ENCODE results near the gene KIAA1217. TPM values are rescaled to one million over a fixed set of nuclear protein-coding genes. Genes with fewer than 3 reads are reported as not detected.

KIAA1217 gene
- polyA plus RNA-seq, 3 donors = not detected

GRCh38 chr10:24417053-24417452, 208.1 kb downstream of the KIAA1217 start:
- Histone ChIP-seq H3K4me2 (replicated peaks; ENCODE audit: extremely low read depth, low read length, poor library complexity, severe bottlenecking) (no peak overlapping the region), H3K27me3 (ENCODE audit: control insufficient read depth in 2 of 2, insufficient read depth in 2 of 2, low read length in 2 of 2) (no peaks in the 10 kb centered on the region), H3K9me3 (replicated peaks in 1 of 2; ENCODE audit: control insufficient read depth in 1 of 2, insufficient read depth in 1 of 2, low read length in 2 of 2) (no peaks in the 10 kb centered on the region), H3K36me3 (replicated peaks in 1 of 2; ENCODE audit: control insufficient read depth in 1 of 2, insufficient read depth in 2 of 2, low read length in 2 of 2) (no peaks in the 10 kb centered on the region), H4K20me1 (ENCODE audit: insufficient read depth, low read length) (no peaks in the 10 kb centered on the region), H3K79me2 (ENCODE audit: insufficient read depth, low read length) (no peaks in the 10 kb centered on the region), H3K27ac (ENCODE audit: low read depth in 1 of 2, low read length in 2 of 2) (no peak overlapping the region), H3K4me1 (ENCODE audit: control insufficient read depth in 1 of 2, insufficient read depth in 2 of 2, low read length in 2 of 2) (no peaks in the 10 kb centered on the region), H3K9ac (ENCODE audit: insufficient read depth, low read length, poor library complexity, severe bottlenecking) (no peak overlapping the region), H3K4me3 (replicated peaks in 1 of 3; ENCODE audit: low read depth in 2 of 3, low read length in 3 of 3) (no peak overlapping the region), H2AFZ (ENCODE audit: insufficient read depth, low read depth, low read length, poor library complexity, severe bottlenecking) (no peak overlapping the region)
- DNase-seq = no peak
- WGBS (ENCODE audit: insufficient coverage) = 75% methylated on average over 2 of the region's 7 CpGs
- Mint-ChIP-seq H3K27ac (no peak overlapping the region), H3K36me3 (no peaks in the 10 kb centered on the region), H3K9me3 (peaks cover 0 to 3% (median 0%) of the 10 kb centered on the region in 7 donors), H3K4me1 (no peaks in the 10 kb centered on the region), H3K27me3 (ENCODE audit: low read depth in 3 of 3) (peaks cover 0 to 2% (median 1%) of the 10 kb centered on the region in 3 donors), H3K4me3 (no peak overlapping the region)
- intact Hi-C loops (cut with micrococcal nuclease) = no loop called here
- no peak for TF ChIP-seq CTCF (IDR thresholded peaks at IDR 0.05)

- Histone ChIP-seq H3K4me2 (replicated peaks; ENCODE audit: extremely low read depth, low read length, poor library complexity, severe bottlenecking) (no peak overlapping the region), H3K4me1 (ENCODE audit: control insufficient read depth in 1 of 2, insufficient read depth in 2 of 2, low read length in 2 of 2) (no peaks in the 10 kb centered on the region), H4K20me1 (ENCODE audit: insufficient read depth, low read length) (no peaks in the 10 kb centered on the region), H3K4me3 (replicated peaks in 1 of 3; ENCODE audit: low read depth in 2 of 3, low read length in 3 of 3) (no peak overlapping the region), H3K36me3 (replicated peaks in 1 of 2; ENCODE audit: control insufficient read depth in 1 of 2, insufficient read depth in 2 of 2, low read length in 2 of 2) (no peaks in the 10 kb centered on the region), H3K27me3 (ENCODE audit: control insufficient read depth in 2 of 2, insufficient read depth in 2 of 2, low read length in 2 of 2) (no peaks in the 10 kb centered on the region), H3K27ac (ENCODE audit: low read depth in 1 of 2, low read length in 2 of 2) (no peak overlapping the region), H3K9me3 (replicated peaks in 1 of 2; ENCODE audit: control insufficient read depth in 1 of 2, insufficient read depth in 1 of 2, low read length in 2 of 2) (no peaks in the 10 kb centered on the region), H3K79me2 (ENCODE audit: insufficient read depth, low read length) (no peaks in the 10 kb centered on the region), H2AFZ (ENCODE audit: insufficient read depth, low read depth, low read length, poor library complexity, severe bottlenecking) (no peak overlapping the region), H3K9ac (ENCODE audit: insufficient read depth, low read length, poor library complexity, severe bottlenecking) (no peak overlapping the region)
- no peak for DNase-seq
- peaks cover 0 to 6% (median 0%) of the 10 kb centered on the region in 7 donors for H3K9me3 Mint-ChIP-seq
- TF ChIP-seq CTCF (IDR thresholded peaks at IDR 0.05) = no peak
- H3K4me3 Mint-ChIP-seq = no peak overlapping the region
- WGBS (ENCODE audit: insufficient coverage) = no CpG with 5 or more reads among the region's 4 CpGs
- intact Hi-C loops (cut with micrococcal nuclease) = no loop called here
- H3K27ac Mint-ChIP-seq = no peak overlapping the region
- H3K4me1 Mint-ChIP-seq = no peaks in the 10 kb centered on the region
- peaks cover 0 to 2% (median 1%) of the 10 kb centered on the region in 3 donors for H3K27me3 Mint-ChIP-seq (ENCODE audit: low read depth in 3 of 3)
- no peaks in the 10 kb centered on the region for H3K36me3 Mint-ChIP-seq
These were observed 209.6 kb downstream of the KIAA1217 start for GRCh38 chr10:24418532-24418931.
